GM06990 (cell line): ENCODE measurements around the gene ALX3.
A peak's percentile ranks its signal among the peaks of the same experiment; 100 is the strongest.

Experiments used
- DNase-seq: peaks from one replicate; pipeline ENCODE4 v3.0.0-alpha.2; 2011; ENCODE audit not compliant: insufficient read length; ENCODE audit errors: extremely low read depth
- H3K27me3 ChIP-seq: replicated peaks from 2 replicates; pipeline ENCODE4 v1.6.0; 2011; ENCODE audit warnings: low read length; ENCODE audit not compliant: control insufficient read depth, insufficient read depth
- H3K36me3 ChIP-seq: 2 replicates; pipeline ENCODE4 v1.5.1; 2011; ENCODE audit warnings: low read length; ENCODE audit not compliant: control insufficient read depth, insufficient read depth
- H3K4me3 ChIP-seq: replicated peaks from 2 replicates; pipeline ENCODE4 v1.5.1; 2011; ENCODE audit warnings: low read depth, mild to moderate bottlenecking, control low read depth, low read length
- CTCF ChIP-seq: IDR thresholded peaks from 2 replicates; pipeline ENCODE4 v1.5.1; 2011; ENCODE audit warnings: low read length, control low read depth, mild to moderate bottlenecking, inconsistent platforms; ENCODE audit not compliant: insufficient read depth, poor library complexity, severe bottlenecking

ALX3 gene

GRCh38 chr1:110102081-110102480 lies 31.6 kb upstream of the ALX3 start:
- DNase-seq = peak; percentile 28
- no peaks in the 10 kb centered on the region for H3K36me3 ChIP-seq
- no peaks in the 10 kb centered on the region for H3K27me3 ChIP-seq
- no peak for TF ChIP-seq CTCF
- H3K4me3 ChIP-seq = no peak overlapping the region

DNA sequence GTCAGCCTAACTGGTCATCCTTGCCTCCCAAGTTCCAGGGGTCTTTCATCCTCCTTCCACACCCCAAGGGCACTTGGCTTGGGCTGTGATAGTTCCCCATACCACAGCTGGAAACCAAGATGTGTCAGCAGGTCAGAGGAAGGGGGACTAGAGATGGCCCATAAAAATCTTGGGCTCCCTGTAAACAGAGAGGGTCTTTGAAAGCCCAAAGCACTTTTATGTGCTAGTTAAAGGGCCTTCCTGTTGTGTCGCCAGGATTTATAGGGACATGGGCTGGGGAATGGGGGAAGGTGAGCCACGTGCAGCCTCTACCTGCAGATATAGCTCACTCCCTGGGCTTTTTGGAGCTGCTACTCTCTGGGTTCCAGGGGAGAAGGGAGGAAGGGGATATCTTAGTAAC lies 29.9 kb upstream of the ALX3 start:
- H3K27me3 ChIP-seq = no peaks in the 10 kb centered on the region; the same call in 1 of the 2 replicates
- no peak for DNase-seq
- no peaks in the 10 kb centered on the region for H3K36me3 ChIP-seq
- TF ChIP-seq CTCF = no peak
- no peak overlapping the region for H3K4me3 ChIP-seq

GRCh38 chr1:110098222-110099026 lies 28.0 kb upstream of the ALX3 start:
- Histone ChIP-seq H3K36me3 (no peaks in the 10 kb centered on the region), H3K27me3 (no peaks in the 10 kb centered on the region; the same call in 1 of the 2 replicates), H3K4me3 (no peak overlapping the region)
- no peak for TF ChIP-seq CTCF
- no peak for DNase-seq

GRCh38 chr1:110097507-110098221 lies 27.2 kb upstream of the ALX3 start:
- Histone ChIP-seq H3K36me3 (no peaks in the 10 kb centered on the region), H3K4me3 (no peak overlapping the region), H3K27me3 (no peaks in the 10 kb centered on the region; the same call in 1 of the 2 replicates)
- TF ChIP-seq CTCF = no peak
- DNase-seq = no peak

DNA sequence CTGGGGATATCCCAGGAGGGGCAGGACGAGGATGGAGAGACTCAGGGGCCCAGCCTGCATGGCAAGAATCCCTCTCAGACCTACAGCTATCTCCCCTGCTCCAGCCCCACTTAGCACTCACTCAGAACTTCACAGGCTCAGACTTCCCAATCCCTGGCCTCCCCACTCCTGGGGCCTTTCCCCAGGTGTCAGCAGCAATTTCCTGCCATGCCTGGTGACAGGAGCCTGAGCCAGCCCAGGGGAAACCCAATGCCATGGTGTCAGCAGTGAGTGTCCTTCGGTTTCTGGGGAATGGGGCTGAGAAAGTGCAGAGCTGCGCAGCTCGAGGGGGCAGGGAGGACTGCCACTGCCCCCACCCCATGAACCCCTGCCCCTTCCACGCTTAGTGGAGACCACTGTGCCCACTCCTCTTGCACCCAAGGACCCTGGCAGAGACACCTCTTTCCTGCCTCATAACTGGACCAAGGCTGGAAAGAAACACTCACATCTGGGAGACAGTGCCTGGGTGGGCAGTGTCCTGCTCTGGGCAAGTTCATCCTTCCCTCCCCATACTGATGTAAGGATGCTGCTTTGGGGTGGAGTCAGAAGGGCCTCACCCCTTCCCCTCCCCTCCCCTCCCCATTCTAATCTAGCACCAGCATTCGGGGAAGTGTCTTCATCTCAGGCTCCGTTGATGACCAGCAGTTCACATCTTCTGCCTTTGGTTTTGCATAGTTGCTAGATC lies 24.6 kb upstream of the ALX3 start:
- no peak for DNase-seq
- Histone ChIP-seq H3K4me3 (no peak overlapping the region), H3K27me3 (no peaks in the 10 kb centered on the region; the same call in 1 of the 2 replicates), H3K36me3 (no peaks in the 10 kb centered on the region)
- no peak for TF ChIP-seq CTCF
